GM18868 (cell line): ENCODE measurements around the gene ZBTB21.

Source experiments
- ATAC-seq: cut with Tn5 transposase; IDR thresholded peaks from one replicate; pipeline ENCODE4 v1.9.1; 2021; ENCODE audit warnings: mild to moderate bottlenecking, moderate library complexity; ENCODE audit not compliant: unreplicated experiment

The ZBTB21 gene

DNA sequence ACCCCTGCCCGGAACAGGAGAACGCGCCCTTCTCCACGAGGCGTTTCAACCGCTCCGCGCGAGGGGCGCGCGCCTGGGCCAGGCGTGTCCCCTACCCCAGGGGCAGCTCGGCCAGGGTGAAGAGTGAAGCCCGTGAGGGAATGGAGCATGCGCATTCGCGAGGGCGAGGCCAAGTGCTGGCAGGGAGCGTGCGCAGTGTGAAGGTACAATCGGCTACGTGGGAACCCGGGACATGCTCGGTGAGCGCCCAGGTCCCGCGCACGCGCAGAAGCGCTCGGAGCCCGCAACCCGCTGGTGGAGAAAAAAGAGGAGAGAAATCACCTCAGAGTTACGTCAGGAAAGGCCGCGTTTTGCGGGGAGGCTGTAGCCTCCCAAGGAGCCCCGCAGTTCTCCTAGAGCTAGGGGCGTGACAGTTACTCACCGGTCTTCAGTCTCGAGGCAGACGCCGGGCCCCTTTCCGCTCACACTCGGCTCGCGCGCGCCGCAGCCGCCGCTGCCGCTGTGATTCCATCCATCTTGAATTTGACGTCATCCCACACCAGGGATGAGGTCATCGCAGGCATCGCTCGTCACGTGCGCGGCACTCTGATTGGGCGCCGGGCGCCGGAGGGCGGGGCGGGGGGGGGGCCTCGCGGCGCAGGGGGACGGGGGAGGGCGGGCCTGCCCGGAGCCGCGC is at the start of gene ZBTB21:
ZBTB21 (minus strand) TSS at position 530 of the 676 bp plus-strand sequence. CDS start 16,265 bp downstream, outside the sequence.
- peak; percentile 65 for ATAC-seq

DNA sequence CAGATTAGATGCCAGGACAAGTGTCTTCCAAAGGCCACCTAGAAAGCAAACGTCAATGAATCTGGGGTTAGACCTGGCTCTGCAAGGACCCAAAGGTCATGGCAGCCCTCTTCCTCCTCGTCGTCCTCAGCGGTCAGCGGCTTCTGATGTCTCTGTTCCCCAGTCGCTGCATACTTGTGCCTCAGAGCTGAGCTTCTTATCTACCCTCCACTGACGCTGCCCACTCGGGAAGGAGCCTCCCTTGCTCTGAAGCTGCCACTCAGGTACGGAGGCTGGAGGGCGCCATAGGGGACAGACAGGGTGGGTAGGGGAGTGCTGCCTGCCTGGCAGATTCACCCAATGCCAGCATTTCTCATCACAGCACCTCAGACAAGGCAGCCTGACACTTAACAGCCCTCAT is 49.6 kb upstream of the ZBTB21 start:
- no peak for ATAC-seq

DNA sequence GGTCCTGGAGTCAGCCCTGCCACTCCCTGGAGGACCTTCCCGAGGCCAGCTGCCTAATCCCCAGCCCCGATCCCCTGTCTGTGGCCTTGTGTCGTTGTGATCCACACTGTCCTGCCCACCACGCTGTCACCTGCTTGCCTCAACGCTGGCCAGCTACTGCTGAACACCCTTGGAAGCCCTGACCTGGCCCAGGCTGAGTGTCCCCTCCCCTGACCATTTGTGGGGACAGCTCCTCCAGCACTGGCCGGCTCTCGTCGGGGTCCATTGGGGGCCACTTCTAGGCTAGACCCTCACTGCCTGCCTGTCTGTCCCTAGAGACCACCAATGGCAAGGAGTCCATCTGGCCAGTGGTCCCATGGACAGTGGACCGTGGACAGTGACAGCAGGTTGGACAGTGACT is 49.0 kb upstream of the ZBTB21 start:
- ATAC-seq: no peak

DNA sequence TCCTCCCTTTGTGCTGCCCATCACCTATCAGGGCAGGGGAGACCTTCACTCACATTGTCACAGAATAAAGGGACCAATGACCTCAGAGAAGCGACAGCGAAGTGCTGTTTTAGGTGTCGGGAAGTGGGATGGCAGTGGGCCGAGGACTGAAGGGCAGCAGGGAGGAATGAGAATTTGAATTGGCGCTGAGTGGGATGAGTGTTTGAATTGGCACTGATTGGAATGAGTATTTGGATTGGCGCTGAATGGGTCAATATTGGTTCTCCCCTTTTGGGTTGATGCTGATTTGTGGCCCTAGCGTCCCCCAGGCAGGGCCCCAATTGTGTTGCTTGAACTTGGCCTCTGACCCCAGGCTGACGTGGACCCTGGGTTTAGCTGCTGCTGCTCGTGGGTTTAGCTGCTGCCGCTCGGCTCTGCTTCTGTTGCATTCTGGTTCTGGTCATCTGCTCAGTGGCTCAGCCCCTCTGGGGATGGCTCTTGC is 48.5 kb upstream of the ZBTB21 start:
- no peak for ATAC-seq

- ATAC-seq: no peak
Measured at GRCh38 chr21:42057851-42058437, 47.8 kb upstream of the ZBTB21 start.

DNA sequence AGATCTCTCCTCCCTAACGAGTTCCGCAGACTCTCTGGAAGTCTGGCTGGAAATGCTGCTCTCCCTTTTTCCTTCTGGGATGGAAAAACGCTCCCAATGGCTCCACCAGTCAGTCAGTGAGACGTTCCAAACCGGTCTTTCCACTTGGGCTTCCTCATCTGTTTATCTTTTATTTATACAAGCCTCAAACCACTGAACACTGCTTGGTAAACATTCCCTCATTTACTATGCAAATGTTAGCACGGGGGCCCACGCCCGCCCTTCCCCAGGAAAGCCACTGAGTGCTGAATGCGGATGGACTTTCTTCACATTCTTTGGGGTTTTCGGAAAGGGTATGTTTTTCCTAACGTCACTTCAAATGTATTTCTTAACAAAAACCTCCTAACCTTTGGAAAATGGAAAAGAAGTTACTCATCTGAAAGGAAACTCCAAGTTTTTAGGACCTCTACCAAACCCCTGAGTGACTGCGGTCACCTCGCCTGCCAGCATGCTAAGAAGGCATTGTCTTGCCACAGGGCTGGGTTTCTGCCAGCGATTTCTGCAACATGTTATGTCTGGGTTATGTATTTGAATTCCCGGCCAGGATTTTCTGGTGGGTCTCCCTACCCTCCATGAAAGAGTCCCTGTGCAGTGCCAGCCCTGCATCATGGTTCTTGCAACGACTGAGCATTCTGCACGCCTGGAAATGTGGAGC is 47.0 kb upstream of the ZBTB21 start:
- ATAC-seq: no peak

GRCh38 chr21:42056468-42056867 is 46.3 kb upstream of the ZBTB21 start:
- no peak for ATAC-seq

DNA sequence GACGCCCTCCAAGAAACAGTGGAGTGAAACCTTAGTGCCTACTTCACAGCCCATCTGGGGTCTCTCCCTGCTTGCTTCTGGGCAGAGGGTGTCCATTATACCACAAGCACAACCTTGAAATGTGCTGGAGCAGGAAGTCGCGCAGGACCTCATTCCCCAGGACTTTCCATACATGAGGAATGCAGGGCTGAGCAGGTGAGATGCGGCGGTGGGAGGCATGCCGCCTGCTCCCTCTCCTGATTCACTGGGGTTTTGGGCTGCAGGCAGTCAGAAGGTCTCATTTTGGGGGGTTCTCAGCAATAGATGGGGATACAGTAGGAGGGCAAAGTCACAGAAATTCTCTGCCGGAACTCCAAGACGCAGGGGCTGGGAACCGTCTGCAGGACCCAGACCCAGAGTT is 45.3 kb upstream of the ZBTB21 start:
- no peak for ATAC-seq

DNA sequence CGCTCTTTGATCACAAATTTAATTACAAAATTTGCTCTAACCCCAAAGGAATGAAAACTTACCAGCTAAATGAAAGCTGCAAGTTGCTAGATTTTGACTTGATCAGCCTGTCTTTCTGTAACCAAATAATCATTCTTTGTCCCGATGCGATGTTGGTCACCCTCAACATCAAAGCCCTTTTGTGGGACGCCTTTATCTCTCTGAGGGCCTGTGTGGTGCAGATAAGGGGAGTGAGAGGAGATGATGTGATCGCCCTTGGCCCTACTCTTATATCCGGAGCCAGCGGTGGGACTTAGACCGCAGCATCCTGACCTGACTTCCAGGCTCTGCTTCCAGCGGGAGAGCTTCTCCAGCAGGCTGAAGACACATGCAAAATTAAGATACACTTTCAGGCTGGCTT is 41.6 kb upstream of the ZBTB21 start:
- no peak for ATAC-seq

GRCh38 chr21:42049578-42050430 is 39.6 kb upstream of the ZBTB21 start:
- no peak for ATAC-seq

DNA sequence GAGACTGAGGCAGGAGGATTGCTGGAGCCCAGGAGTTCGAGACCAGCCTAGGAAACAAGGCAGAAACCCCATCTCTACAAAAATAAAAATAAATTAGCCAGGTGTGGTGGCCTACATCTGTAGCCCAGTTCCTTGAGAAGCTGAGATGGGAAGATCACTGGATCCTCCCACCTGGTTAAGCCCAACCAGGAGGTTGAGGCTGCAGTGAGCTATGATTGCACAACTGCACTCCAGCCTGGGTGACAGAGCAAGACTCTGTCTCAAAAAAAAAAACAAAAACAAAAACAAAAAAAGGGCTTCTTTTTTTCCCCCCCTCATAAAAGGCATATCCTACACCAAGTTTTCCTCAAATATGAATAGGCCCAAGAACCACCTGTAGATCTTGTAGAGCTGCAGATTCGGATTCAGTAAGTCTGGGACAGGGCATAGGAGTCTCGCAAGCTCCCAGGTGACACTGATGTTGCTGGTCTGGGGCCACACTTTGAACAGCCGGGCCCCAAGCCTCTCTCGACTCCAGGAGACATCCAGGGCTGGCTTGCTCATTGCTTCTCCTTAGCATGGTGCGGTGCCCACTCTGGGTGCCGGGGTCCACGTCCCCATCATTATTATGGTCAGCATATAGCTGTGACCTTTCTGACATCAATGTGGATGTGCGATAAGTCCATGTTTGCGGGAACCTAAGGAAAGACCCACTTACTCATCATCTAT is 38.9 kb upstream of the ZBTB21 start:
- no peak for ATAC-seq

- ATAC-seq: no peak
Measured at GRCh38 chr21:42047821-42048613, 37.9 kb upstream of the ZBTB21 start.

GRCh38 chr21:42044871-42045495 is 34.8 kb upstream of the ZBTB21 start:
- no peak for ATAC-seq

- no peak for ATAC-seq
Measured at GRCh38 chr21:42043961-42044360, 33.8 kb upstream of the ZBTB21 start.

DNA sequence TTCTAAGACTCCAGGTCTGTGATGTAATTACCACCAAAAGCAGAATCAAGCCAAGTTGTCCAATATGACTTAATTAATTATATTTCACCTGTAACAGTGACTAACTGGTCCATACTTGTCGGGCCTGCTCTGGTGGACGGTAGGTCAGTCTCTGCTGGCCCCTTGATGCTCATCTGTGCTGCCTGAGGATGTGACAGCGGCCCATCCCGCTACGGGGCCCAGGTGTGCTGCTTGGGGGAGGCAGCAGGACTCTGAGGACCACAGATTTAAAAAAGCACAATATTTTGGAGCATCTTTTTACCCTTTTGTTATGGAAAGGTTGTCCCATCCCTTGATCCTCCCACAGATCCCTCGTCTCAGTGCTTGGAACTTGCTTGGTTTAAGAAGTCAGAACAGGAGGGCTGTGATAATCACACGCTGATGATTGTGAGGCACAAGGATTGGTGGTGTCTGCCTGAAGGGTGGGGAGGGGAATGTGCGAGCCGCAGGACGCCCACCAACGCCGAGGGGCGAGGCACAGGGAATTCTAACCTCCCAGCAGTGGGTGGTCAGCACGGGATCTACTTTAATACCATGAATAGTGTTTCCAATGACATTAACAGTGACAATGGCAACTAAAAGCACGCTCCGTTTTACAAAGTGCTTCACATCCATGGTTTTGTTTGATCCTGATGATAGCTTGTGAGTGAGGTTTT is 33.2 kb upstream of the ZBTB21 start:
- ATAC-seq: no peak

GRCh38 chr21:42042651-42043050 is 32.5 kb upstream of the ZBTB21 start:
- no peak for ATAC-seq

- ATAC-seq: no peak
Measured at GRCh38 chr21:42041711-42042110, 31.6 kb upstream of the ZBTB21 start.

- no peak for ATAC-seq
Measured at GRCh38 chr21:42041246-42041645, 31.1 kb upstream of the ZBTB21 start.
